NOMO-1 treated with DMSO at 0.1 percent for 48 hours (cell line): ENCODE results near the gene KCTD1.

Source experiments
- DNase-seq: peaks from one replicate; lab custom pipeline; 2025; ENCODE audit not compliant: unreplicated experiment; lab: John Stamatoyannopoulos, UW

Gene KCTD1

GRCh38 chr18:26487437-26487836 is 60.9 kb downstream of the KCTD1 start:
- DNase-seq, result no peak

- DNase-seq, result no peak
Observed at GRCh38 chr18:26483633-26484032, 64.7 kb downstream of the KCTD1 start.

- no peak for DNase-seq
Observed at GRCh38 chr18:26482569-26482968, 65.8 kb downstream of the KCTD1 start.

GRCh38 chr18:26480897-26481795 is 67.2 kb downstream of the KCTD1 start:
- DNase-seq, result no peak

GRCh38 chr18:26479681-26480079 is 68.7 kb downstream of the KCTD1 start:
- no peak for DNase-seq

GRCh38 chr18:26479065-26479680 is 69.2 kb downstream of the KCTD1 start:
- DNase-seq, result no peak

GRCh38 chr18:26477828-26478466 is 70.4 kb downstream of the KCTD1 start:
- DNase-seq, result no peak

GRCh38 chr18:26476697-26477096 is 71.7 kb downstream of the KCTD1 start:
- DNase-seq, result no peak

GRCh38 chr18:26474542-26474941 is 73.8 kb downstream of the KCTD1 start:
- DNase-seq, result no peak

GRCh38 chr18:26473672-26474071 is 74.7 kb downstream of the KCTD1 start:
- no peak for DNase-seq

- no peak for DNase-seq
Observed at GRCh38 chr18:26471826-26472225, 76.5 kb downstream of the KCTD1 start.

GRCh38 chr18:26471027-26471426 is 77.3 kb downstream of the KCTD1 start:
- DNase-seq, result no peak

GRCh38 chr18:26470011-26470637 is 78.2 kb downstream of the KCTD1 start:
- DNase-seq, result no peak

- no peak for DNase-seq
Observed at GRCh38 chr18:26468931-26469340, 79.4 kb downstream of the KCTD1 start.

- no peak for DNase-seq
Observed at GRCh38 chr18:26466026-26466425, 82.3 kb downstream of the KCTD1 start.

- DNase-seq, result no peak
Observed at GRCh38 chr18:26465431-26465830, 82.9 kb downstream of the KCTD1 start.

- no peak for DNase-seq
Observed at GRCh38 chr18:26464128-26465011, 84.0 kb downstream of the KCTD1 start.

GRCh38 chr18:26462355-26462754 is 86.0 kb downstream of the KCTD1 start:
- DNase-seq, result no peak

- DNase-seq, result no peak
Observed at GRCh38 chr18:26461405-26461804, 86.9 kb downstream of the KCTD1 start.

GRCh38 chr18:26460449-26461091 is 87.8 kb downstream of the KCTD1 start:
- DNase-seq, result no peak
